ELR (cell line): Measurements from ENCODE around the gene PSMB11.
"Not testable (repeated sequence)": the region's sequence is repeated elsewhere in the genome, so short reads cannot be mapped to it uniquely, and the experiment has no call there.

Experiments used
- DNase-seq: peaks from one replicate; pipeline ENCODE4 v3.0.0-alpha.2; 2015; ENCODE audit warnings: low read depth

The PSMB11 gene, protein sequence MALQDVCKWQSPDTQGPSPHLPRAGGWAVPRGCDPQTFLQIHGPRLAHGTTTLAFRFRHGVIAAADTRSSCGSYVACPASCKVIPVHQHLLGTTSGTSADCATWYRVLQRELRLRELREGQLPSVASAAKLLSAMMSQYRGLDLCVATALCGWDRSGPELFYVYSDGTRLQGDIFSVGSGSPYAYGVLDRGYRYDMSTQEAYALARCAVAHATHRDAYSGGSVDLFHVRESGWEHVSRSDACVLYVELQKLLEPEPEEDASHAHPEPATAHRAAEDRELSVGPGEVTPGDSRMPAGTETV

DNA sequence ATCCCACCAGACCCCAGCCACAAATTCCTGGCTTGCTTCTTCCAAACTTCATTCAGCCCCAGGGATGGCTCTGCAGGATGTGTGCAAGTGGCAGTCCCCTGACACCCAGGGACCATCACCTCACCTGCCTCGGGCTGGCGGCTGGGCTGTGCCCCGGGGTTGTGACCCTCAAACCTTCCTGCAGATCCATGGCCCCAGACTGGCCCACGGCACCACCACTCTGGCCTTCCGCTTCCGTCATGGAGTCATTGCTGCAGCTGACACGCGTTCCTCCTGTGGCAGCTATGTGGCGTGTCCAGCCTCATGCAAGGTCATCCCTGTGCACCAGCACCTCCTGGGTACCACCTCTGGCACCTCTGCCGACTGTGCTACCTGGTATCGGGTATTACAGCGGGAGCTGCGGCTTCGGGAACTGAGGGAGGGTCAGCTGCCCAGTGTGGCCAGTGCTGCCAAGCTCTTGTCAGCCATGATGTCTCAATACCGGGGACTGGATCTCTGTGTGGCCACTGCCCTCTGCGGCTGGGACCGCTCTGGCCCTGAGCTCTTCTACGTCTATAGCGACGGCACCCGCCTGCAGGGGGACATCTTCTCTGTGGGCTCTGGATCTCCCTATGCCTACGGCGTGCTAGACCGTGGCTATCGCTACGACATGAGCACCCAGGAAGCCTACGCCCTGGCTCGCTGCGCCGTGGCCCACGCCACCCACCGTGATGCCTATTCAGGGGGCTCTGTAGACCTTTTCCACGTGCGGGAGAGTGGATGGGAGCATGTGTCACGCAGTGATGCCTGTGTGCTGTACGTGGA, at the start of gene PSMB11:
Gene PSMB11, plus strand, starts transcription at position 51 of the 804 bp plus-strand sequence. Its CDS starts 14 bp downstream, at position 65.
- DNase-seq: no peak

DNA sequence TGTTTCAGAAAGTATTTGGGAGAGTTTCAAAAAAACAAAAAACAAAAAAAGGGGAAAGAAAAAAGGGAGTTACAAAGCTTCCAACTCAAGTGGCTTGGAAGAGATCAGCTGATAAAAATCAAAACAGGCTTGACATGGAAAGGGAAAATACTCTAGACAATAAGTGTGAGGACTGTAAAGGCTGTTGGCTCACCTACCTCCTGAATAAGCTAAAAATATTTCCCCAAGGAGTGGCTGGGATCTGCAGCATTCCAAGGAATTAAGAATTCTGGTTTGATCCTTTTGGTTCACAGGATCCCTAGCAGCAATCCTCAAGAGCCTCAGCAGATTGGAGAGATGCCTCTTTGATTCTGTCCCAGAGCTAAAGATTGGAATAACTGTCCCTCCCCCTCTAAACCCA, 48.5 kb upstream of the PSMB11 start:
- no peak for DNase-seq

DNA sequence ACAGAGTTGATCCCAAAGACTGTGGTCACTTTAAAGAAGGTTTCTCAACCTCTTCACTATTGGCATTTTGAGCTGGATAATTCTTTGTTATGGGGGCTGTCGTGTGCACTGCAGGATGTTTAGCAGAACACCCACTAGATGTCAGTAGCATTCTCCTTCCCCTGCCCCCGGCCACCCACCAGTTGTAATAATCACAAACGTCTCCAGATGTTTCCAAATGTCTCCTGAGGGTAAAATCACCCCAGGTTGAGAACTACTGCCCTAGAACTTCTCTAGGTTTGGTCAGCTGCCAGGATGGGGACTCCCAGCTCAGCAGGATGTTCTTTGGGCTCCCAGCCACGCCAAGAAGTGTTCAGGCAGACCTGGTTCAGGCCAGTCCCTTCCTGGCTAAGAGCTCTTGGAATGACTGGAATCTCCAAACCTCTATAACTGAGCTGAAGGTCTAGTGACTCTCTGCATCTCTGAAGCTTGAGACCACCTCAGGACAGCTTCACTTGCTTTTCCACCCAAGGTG, 47.2 kb upstream of the PSMB11 start:
- DNase-seq: peak; percentile 63

DNA sequence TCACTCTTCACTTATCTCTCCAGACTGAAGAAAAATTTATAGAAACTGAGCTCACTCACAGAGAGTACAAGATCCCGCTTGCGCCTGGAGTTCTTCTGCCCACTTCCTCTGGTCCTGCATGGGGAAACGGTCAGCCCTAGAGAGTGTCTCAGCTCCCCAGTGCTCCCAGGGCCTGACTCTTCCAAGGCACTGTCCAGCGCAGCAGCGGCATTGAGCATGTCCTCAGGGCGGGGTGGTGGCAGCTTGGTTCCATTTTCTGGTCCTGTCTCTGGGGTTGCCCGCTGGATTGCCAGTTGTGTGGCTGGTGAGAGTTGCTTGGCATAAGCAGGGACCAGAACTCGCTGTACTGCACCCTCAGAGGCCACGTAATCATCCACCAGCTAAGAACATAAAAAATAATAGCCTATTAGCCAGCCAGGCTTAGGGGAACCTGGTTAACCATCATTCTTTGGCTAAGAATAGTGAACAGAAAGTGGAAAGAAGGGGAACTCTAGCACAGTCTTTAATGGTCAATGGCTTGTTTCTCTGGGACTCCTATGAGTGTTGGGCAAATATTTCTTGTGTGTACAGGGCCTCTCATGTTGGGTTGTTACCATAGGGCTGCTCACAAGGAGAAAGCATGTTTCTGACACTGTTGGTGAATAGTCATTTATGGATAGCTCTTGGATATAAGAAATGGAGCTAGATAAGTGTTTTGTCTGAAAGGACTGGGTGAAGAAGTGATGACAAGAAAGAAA, 46.0 kb upstream of the PSMB11 start:
- no peak for DNase-seq

DNA sequence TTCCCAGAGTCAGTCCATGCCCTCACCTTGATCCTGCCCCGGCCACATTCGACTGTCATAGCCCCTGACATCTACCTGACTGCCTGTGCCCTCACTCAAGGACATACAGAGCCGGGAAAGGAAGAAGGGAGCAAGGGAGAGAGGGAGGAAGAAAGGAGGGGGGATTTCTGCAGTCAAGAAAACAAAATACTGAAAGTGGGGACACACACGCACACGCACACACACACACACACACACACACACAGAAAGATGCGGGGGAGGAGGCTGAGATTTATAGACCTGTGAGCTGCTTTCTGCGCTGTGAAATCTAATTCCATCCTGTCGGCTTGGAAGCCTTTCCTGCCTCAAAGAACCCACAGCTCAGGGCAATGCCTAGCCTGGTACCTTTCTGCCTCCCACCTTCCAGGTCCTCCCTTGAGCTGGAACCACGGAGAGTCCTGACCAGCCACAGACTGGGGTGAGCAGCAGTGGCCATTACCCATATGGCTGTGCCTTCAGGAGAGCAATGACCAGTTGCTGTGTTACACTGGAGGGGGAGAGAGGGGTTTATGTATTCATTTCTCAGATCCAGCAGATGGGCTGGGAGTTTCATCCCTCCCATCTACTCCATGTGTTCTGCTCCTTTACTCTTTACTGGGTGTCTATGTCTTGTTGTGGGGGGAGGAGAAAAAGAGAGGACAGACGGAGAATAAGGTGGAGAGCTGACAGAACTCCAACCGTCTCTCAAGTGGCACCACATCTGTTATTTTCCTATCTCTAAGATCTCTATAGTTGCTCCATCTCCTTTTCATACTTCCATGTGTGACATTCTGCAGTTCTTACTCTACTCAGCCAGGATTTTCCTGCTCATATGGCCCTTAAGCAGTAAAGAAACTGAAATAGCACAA, 45.0 kb upstream of the PSMB11 start:
- no peak for DNase-seq

DNA sequence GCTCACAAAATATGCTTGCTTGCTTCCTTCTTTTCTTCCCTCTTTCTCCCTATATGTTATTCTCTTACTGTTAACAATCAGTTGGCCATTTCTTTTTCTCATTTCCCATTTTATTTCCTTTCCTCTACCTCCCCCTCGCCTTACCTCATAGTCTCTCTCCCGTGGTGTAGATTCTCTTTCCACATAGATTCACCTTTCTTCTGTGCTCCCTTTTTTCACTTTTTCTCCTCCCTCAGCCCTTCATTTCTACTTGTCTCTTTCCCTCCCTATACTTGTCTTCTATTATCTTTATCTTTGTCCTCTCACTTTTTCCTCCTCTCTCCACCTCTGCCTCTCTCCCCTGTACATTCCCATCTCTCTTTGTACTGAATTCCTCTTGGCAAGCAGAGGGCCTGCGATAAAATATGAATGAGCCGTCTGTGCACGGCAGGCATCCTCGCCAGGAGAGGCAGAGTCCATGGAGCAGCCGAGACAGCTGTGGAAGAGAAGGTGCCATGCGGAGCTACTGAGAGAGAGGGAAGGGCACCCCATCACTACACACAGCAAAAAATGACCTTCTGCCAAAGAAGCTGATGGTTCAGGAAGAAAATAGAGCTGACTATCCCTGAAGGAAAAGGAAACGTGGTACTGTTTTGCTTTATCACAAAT, 44.2 kb upstream of the PSMB11 start:
- DNase-seq: no peak

DNA sequence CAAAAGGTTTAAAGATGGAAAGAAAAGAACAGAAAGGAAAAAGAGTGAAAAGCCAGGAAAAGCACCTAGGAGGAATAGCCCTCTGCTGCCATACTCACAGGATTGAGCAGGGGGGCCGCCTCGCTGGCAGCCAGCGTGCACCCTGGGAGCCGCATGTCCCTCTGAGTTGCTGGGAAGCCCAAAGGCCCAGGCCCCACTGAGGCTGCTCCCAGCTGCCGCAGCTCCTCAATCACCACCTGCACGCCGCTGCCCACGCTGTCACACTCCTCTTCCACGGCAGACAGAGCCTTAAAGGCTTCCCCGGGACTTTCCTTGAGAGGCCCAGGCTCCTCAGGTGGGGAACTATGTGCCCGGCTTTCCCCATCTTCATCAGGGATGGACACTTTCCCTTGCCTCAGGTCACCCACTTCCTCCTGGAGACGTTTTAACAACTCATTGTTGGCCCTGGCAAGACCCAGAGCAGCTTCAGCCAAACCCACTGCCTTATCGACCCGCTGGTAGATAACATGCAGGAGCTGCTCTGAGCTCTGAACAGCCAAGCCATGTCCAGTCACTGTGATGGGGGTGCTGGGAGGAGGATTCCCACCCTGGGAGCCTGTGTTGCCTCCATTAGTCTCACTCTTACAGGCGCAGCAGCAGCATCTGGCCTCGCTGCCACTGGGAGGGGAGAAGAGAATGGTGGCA, 43.5 kb upstream of the PSMB11 start:
- DNase-seq: no peak

DNA sequence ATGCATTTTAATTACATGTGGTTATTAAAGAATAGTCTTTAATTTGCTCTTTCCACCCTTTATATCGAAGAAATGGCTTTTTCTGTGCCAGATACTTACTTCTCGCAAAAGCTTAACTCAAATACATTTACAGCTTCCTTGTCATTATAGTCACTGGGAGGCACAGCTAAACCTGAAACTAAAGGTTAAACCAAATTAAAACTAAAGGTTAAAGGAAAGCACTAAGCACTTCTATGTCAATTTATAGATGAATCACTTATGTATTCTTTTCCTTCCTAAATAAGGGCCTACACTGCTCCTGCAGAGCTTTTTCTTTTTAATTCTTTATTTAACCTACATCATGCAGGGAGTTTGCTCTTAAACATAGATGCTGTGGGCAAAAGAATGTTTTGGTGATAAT, 41.2 kb upstream of the PSMB11 start:
- no peak for DNase-seq

DNA sequence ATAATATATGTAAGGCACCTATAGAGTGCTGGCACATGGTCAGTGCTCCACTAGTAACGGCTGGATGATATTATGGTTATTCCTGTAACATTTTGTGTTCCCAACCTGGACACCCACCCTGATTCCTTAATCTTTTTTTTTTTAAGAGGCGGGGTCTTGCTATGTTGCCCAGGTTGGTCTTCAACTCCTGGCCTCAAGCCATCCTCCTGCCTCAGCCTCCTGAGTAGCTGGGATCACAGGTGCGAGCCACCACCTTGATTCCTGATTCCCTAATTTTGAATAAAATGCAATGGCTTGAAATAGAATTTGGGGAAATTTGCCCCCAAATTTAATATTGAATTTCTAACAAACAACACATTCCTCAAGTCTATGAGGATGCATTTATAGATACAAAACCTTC, 39.4 kb upstream of the PSMB11 start:
- DNase-seq: no peak

DNA sequence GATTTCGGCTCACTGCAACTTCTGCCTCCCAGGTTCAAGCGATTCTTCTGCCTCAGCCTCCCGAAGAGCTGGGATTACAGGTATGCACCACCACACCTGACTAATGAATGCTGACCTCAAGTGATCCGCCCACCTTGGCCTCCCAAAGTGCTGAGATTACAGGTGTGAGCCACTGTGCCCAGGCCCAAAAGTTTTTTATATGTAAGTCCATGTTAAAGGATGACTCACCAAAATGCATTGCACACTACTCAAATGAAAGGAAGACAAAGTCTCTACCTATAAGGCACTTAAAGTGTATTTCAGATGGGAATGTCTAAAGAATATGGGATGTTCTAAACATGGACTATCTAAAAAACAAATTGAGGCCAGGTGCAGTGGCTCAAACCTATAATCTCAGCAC, 37.7 kb upstream of the PSMB11 start:
- not testable (repeated sequence) for DNase-seq

DNA sequence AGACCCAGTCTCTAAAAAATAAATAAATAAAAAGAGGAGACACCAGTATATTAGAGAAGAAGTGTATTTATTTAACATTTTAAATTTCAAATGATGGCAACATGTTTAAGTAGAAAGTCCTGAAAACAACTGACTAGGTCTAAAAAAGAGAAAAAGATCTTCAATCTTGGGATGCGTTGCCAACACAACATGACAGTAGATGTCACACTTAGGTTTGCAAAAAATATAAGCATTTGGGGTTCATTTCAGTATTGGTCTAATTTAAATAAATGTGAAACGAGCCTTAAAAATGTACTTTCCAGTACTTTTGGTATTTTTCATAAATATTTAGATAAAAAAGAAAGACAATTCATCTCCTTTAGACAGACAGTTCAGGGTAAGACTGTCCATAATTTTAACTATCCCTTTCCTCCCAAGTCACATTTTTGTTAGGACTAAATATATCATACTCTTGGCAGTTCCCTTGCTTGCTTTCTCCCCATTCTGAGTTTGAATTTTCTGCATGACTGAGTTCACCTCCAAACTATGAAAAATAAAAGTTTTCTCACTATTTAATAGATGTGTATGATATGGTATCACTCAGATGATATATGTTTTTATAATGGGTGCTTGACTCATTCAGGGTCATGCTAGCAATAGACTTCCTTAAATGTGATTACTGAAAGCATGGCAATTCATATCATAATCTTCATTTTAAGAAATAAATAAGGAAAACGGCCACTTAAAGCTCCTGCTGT, 36.4 kb upstream of the PSMB11 start:
- DNase-seq: peak; percentile 38

DNA sequence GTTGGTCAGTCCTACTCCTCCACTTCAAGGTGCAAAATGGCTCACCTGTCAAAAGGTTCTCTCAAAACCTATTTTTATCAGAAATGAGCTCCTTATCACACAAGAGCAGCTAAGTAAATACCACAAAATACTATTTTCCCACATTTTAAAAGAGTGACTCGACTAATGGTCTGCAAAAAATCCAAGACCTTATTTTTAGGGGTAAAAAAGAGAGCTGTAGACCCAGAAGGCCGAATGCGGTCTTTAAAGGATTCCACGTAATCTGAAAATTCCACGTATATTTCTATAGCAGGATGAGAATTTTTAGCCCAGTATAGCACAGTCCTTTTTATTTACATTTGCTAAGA, 35.9 kb upstream of the PSMB11 start:
- DNase-seq: peak; percentile 18

DNA sequence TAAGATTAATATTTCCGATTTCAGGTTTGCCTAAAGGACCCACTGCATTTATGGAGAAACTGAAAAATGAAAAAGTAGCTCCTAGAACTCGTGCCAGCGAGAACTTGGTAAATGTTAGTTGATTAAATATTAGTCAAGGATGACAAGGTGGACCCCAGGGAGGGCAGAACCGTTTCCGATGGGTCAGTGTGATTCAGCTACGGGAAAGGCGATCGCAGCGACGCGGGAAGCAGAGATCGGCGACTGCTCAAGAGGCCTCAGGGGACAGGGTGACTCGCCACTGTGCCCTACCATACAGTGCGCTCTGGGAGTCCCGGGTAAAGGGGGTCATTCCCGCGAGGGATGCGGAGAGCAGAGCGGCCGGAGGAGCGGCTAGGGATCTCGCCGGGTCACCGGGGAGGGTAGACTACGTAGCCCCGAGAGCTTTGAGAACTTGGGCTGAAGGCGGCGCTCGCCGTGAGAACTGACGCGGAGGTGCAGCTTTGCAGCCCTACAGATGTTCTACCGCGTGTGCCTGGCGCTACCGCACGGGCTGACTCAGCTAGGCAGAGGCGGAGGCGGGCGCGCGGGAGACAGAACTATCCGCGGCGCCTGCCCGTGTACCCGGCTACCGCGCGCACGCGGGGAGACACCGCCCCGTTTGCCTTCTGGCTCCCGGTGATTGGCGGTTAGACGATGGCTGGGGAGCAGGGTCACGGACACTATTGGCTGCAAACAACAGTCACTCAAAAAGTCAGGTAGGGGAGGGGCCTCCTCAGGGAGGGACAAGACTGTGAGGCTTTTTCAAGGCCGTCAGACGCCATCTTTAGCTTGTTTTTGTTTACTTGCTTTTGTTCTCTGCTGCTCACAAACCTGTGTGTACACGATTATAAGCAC, 35.2 kb upstream of the PSMB11 start:
- peak; percentile 98 for DNase-seq

DNA sequence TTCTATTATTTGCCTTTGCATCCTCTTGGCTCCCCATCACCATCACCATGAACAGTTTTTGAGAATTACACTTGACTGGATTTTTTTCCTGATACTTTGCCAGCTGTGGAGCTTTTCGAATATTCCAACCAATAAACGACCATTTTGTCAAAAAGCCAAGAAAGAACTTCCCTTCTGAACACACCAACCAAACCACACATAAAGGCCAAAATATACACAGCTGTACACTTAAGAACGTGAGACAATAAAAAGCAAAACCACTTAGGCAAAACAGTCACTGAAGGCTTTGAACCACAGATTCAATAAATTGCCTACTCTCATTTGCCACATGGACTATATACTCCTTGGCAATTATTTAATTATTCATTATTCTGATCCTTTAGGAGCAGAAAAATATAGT, 33.2 kb upstream of the PSMB11 start:
- DNase-seq: peak; percentile 13

DNA sequence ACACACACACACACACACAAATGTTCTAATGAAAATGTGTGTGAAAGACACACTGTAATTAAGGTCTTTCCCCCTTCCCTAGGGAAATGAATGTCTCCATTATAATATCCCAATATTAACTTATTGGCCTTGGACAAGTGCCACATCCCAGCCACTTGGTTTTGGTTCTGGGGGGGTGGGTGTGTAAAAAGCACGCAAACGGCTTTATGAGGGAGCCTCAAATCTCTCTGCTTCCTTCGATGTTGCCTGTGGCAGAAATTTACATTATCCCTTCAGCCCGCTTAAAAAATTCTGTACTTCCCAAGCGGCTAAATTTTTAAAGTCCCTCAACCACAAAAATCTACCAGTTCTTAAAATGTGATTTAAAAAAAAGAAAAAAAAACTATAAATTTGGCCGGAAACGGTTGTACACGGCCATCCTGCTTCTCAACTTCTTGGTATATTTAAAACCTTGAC, 32.5 kb upstream of the PSMB11 start:
- DNase-seq: no peak

DNA sequence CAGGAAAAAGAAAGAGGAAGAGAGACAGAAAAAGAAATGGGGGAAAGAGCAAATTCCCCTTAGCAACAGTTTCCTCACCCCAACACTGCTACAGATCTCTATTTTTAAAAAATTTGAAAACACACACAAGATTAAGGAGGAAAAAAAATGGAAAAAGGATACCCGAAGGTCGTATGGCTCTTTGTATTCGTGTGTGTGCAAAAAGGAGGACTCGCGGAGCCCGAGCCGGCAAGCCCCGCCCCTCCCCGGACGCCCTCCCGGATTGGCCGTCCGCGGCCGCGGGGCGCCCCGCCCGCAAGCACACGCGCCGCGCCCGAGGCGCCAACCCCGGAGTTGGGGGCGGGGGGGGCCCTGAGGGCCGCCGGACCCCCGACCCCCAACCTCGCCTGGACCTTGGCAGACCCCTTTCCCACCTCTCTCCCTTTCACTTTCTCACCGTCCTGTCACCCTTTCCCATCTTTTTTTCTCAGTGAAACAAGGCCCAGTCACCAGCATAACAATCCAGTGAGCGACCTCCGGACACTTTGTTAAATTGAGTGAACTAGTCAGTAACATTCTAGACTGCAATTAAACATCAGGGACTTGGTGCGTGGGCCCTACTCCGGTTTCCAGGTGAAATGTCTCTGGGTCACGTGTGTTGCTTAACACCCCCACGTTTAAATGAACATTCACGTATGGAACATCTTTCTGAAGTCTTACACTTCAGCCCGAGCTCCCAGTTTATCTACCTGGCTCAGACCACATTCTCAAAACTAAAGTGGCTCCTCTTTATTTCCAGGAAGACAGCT, 31.9 kb upstream of the PSMB11 start, which contains the start of gene C14orf93:
Gene C14orf93, minus strand, starts transcription at position 205 of the 788 bp plus-strand sequence. CDS start 11,120 bp downstream, outside the sequence.
- DNase-seq: peak; percentile 78

DNA sequence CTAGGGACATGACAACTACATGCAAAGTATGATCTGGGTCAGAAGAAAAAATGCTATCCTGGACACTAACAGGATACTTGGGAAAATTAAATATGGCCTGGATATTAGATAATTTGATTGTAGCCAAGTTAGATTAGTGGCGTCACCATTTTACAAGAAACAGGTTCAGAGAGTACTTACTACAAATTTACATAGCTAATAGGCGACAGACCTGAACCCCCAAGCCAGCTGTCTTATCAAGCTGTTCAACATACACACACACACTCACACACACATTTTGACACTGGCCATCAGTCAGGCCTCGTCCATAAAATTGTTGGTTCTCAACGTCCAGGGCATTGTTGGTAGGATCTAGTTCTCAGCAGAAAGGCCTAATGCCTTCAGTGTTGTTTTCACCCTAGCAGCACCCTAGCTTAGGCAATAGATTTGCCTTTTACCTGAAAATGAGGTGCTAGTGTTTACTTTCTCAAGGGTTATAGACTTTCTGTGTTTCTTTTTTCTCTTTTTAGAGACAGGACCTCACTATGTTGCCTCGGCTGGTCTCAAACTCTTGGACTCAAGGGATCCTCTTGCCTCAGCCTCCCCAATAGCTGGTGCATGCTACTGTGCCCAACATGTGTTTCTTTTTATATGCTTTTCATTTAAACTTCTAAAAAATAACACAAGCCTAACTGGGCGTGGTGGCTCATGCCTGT, 28.8 kb upstream of the PSMB11 start:
- no peak for DNase-seq
